Stimulated activated effector memory CD8-positive, alpha-beta T cell treated with anti-CD3 and anti-CD28 coated beads, Interleukin-12 subunit alpha, Interleukin-12 subunit beta, amount 100 ng/mL, for 72 hours (primary cell): ENCODE results near the gene HIF1A.

ENCODE experiments used
- ATAC-seq: fragments of 150-1000 bp; cut with Tn5 transposase; 2 replicates; pipeline ENCODE4 v1.10.0; 2021
- DNase-seq, 2 donors: peaks; one replicate each; pipeline ENCODE4 v3.0.0; 2021 to 2022; ENCODE audit warnings: low spot score in 2 of 2
- H3K27ac Mint-ChIP-seq: one replicate; pipeline ENCODE4 v1.8.0; 2022; ENCODE audit warnings: mild to moderate bottlenecking, mixed read lengths
- H3K36me3 Mint-ChIP-seq: one replicate; pipeline ENCODE4 v1.8.0; 2022; ENCODE audit warnings: mild to moderate bottlenecking, mixed read lengths
- H3K4me1 Mint-ChIP-seq: one replicate; pipeline ENCODE4 v1.8.0; 2022; ENCODE audit warnings: mixed read lengths
- H3K4me3 Mint-ChIP-seq: one replicate; pipeline ENCODE4 v1.8.0; 2022; ENCODE audit warnings: mild to moderate bottlenecking, mixed read lengths
- H3K9me3 Mint-ChIP-seq: one replicate; pipeline ENCODE4 v1.8.0; 2022; ENCODE audit warnings: mixed read lengths

HIF1A gene

DNA sequence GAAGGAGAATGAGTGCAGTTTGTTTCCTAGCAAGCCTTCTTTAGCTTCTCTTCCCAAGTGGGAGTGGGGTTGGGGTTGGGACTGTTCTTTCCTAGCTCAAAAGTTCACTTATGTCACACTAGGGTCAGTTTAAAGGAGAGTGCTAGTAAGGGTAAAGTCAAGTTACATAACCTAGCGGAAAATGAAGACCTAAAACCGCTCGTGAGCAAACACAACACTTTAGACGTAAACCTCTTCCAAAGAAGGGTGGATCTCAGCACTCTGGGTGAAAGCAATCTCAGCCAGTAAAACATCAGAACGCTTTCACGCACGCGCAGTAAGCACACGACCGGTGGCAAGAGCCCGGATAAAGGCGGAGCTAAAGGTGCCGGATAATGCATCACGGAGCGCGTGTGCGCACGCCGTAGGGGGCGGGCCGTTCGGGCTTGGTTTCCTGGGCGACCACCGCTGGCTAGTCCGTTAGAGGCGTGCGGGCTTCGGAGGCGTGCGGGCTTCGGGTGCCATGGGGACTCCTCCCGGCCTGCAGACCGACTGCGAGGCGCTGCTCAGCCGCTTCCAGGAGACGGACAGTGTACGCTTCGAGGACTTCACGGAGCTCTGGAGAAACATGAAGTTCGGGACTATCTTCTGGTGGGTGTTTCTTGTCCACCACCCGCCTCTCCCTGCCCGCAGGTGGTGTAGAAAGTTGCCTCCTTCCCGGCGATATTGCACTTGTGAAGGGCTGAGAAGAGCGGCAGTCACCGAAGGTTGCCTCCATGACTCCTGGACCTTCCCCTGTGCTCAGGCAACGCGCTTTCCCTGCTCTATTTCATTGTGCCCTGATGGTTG lies 66.9 kb downstream of the HIF1A start, which contains the start of gene SNAPC1:
Gene SNAPC1 (plus strand): TSS at position 462 of the 828 bp plus-strand sequence. CDS start 41 bp downstream, at position 503.
- Mint-ChIP-seq H3K27ac (peak within 1 kb of the TSS; percentile 92), H3K4me3 (peak within 1 kb of the TSS; percentile 98), H3K4me1 (peaks cover 32% of the 10 kb centered on the region), H3K9me3 (no peaks in the 10 kb centered on the region), H3K36me3 (peaks cover 32% of the 10 kb centered on the region)
- ATAC-seq = peak; percentile 100
- peak; percentile 91 to 98 for DNase-seq

GRCh38 chr14:61764342-61765122 lies 69.2 kb downstream of the HIF1A start:
- Mint-ChIP-seq H3K36me3 (peaks cover 56% of the 10 kb centered on the region), H3K4me3 (peak overlapping the region; percentile 98), H3K27ac (no peak overlapping the region), H3K4me1 (peaks cover 32% of the 10 kb centered on the region), H3K9me3 (no peaks in the 10 kb centered on the region)
- no peak for DNase-seq
- ATAC-seq = no peak

- DNase-seq = no peak
- Mint-ChIP-seq H3K4me1 (peaks cover 32% of the 10 kb centered on the region), H3K36me3 (peaks cover 64% of the 10 kb centered on the region), H3K27ac (no peak overlapping the region), H3K4me3 (no peak overlapping the region), H3K9me3 (no peaks in the 10 kb centered on the region)
- ATAC-seq = no peak
Observed at GRCh38 chr14:61765225-61765943, 70.1 kb downstream of the HIF1A start.

- Mint-ChIP-seq H3K4me3 (no peak overlapping the region), H3K36me3 (peaks cover 72% of the 10 kb centered on the region), H3K27ac (no peak overlapping the region), H3K4me1 (peaks cover 32% of the 10 kb centered on the region), H3K9me3 (no peaks in the 10 kb centered on the region)
- DNase-seq (no peak), ATAC-seq (no peak)
Observed at GRCh38 chr14:61766151-61766550, 70.8 kb downstream of the HIF1A start.

- DNase-seq (no peak), ATAC-seq (no peak)
- H3K36me3 Mint-ChIP-seq = peaks cover 76% of the 10 kb centered on the region
- H3K4me3 Mint-ChIP-seq = no peak overlapping the region
- no peak overlapping the region for H3K27ac Mint-ChIP-seq
- no peaks in the 10 kb centered on the region for H3K9me3 Mint-ChIP-seq
- peaks cover 23% of the 10 kb centered on the region for H3K4me1 Mint-ChIP-seq
Observed at GRCh38 chr14:61768240-61768639, 72.9 kb downstream of the HIF1A start.

GRCh38 chr14:61769893-61770292 lies 74.6 kb downstream of the HIF1A start:
- Mint-ChIP-seq H3K4me1 (peaks cover 10% of the 10 kb centered on the region), H3K36me3 (peaks cover 86% of the 10 kb centered on the region), H3K9me3 (no peaks in the 10 kb centered on the region), H3K27ac (no peak overlapping the region), H3K4me3 (no peak overlapping the region)
- no peak for DNase-seq
- ATAC-seq = no peak

GRCh38 chr14:61774861-61775260 lies 79.5 kb downstream of the HIF1A start:
- Mint-ChIP-seq H3K36me3 (peaks cover 99% of the 10 kb centered on the region), H3K9me3 (no peaks in the 10 kb centered on the region), H3K4me3 (no peak overlapping the region), H3K4me1 (peaks cover 3% of the 10 kb centered on the region), H3K27ac (no peak overlapping the region)
- DNase-seq (no peak), ATAC-seq (no peak)

DNA sequence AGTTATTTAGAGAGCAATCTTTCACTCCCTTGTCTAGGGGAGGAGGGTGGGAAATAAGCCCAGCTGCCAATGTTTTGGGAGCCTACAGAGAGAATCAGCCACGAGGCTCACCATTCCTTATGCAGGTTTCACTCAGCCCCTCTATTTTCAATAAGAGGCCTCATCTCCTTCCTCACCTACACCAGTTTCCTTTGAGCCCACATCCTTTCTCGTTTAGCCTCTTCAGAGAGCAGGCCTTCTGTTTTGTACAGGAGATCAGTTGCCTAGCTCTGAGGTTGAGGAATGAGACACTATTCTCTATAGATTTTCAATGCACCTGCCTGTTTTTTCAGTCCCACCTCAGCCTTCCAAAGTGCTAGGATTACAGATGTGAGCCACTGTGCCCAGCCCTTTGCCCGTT lies 84.8 kb downstream of the HIF1A start:
- peak overlapping the region; percentile 69 for H3K27ac Mint-ChIP-seq
- no peaks in the 10 kb centered on the region for H3K9me3 Mint-ChIP-seq
- peaks cover 12% of the 10 kb centered on the region for H3K4me1 Mint-ChIP-seq
- peak; percentile 74 for ATAC-seq
- no peak overlapping the region for H3K4me3 Mint-ChIP-seq
- no peak for DNase-seq
- peaks cover 100% of the 10 kb centered on the region for H3K36me3 Mint-ChIP-seq

DNA sequence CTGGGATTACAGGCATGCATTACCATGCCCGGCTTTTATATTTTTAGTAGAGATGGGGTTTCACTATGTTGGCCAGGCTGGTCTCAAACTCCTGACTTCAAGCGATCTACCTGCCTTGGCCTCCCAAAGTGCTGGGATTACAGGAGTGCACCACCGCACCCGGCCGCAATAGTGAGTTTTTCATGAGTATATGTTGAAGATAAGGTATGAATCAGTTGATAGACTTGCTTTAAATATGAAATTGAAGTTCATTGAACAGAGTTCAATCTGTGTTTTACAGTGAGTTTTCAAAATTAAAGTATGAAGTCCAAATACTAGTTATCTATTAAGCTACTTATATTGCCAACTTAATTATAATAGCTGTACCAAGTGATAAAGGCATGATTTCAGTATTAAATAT lies 102.0 kb downstream of the HIF1A start:
- Mint-ChIP-seq H3K4me1 (no peaks in the 10 kb centered on the region), H3K36me3 (peaks cover 22% of the 10 kb centered on the region), H3K4me3 (no peak overlapping the region), H3K27ac (no peak overlapping the region), H3K9me3 (no peaks in the 10 kb centered on the region)
- DNase-seq = no peak
- ATAC-seq = no peak
